Dedifferentiated amniotic fluid mesenchymal stem cell (primary cell): ENCODE data around the gene EVC.
"Not testable (repeated sequence)": the region's sequence is repeated elsewhere in the genome, so short reads cannot be mapped to it uniquely, and the experiment has no call there.

Experiments used
- DNase-seq: peaks from one replicate; pipeline ENCODE4 v3.0.0-alpha.2; 2016; ENCODE audit errors: extremely low spot score

EVC gene

DNA sequence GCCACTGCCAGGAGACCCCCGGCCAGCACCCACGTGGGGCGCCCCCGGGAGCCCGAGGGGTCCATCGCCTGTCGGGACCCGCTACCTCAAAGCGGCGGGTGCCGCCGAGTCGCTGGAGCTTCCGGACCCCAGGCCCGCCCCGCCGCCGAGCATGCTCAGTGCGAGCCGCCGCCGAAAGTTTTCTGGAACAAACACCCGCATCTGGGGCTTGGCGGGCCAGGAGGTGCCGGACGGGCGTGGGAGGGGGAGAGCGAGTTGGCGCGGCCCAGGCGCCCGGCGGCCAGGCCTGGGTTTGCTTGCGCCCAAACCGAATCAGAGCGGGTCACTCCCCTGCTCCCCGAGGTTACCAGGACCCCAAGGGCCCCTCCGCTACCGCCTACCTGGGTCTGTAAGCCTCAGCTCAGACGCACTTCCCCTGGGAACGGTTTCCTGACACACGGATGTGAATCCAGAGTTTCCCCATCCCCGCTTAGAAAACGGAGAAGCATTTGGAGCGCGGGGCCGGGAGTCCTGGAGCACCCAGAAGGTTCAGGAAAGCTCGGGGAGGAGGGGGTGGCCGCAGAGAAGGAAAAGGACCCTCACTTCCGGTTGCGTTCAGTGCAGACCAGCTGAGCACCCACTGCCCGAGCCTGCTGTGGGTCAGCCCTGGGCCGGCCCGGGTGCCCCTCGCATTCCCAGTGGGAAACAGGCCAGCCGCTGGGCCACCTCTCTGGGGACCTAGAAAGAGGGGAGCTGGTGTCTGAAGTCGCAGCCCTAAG, 2.4 kb upstream of the EVC start, which contains the start of gene EVC2:
Gene EVC2, minus strand, starts transcription at position 111 of the 758 bp plus-strand sequence. Its CDS starts 46 bp downstream, at position 65.
- peak; percentile 26 for DNase-seq

DNA sequence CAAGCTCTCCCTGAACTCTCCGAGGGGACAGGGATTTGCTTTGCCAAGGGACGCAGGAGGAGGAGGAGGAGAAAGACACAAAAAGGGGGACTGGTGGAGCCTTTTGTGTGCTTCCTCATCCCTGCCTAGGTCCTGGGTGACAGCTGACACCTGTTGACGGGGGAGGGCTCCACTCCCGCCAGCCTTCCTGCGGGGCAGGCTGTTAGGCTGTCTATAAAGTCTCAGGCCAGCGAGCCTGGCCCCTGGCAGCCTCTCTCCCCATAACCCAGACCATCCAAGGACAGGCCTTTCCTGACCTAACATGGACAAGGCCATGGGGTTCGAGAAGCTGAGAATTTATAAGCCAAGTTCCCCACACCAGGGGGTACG, 1.8 kb upstream of the EVC start:
- DNase-seq, result no peak

GRCh38 chr4:5710065-5710960, 688 bp upstream of the EVC start:
- DNase-seq, result peak; percentile 26

GRCh38 chr4:5711479-5712184, 631 bp downstream of the EVC start:
- peak; percentile 39 for DNase-seq

DNA sequence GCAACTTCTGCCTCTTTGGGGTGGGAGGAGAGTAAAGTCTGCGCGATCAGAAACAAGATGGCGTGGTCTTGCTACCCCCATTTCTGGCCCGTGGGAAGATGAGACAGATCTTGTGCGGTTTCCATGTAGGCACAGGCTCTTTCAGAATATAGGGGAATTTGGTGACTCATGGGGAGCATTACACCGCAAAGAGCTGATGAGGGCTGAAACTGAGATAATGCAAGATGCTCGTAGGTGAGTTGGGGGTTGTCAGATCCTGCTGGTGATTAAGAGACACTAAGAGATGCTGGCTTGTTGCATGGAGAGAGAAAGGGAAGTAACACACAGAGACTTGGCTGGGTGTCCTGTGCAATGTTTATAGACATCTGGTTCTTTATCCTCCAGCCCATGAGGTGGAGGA, 1.5 kb downstream of the EVC start:
- DNase-seq, result no peak

DNA sequence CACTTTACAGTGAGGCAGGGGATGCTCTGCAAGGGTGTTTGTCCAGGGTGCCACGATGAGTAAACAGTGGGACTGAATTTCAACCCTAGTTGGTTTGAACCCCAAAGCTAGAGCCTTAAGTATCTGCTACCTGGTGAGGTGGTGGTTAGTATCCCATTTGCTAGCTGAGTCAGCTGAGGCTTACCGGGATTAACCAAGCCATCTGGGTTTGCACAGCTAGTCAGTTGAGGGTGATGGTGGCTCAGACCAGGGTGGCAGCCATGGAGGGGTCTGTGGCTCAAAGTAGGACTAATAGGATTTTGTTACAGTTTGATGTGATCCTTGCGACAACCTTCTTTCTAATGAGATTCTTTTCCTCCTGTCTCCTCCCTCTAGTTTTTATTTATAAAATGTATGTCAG, 1.9 kb downstream of the EVC start:
- no peak for DNase-seq

GRCh38 chr4:5713861-5714260, 2.9 kb downstream of the EVC start:
- no peak for DNase-seq

- DNase-seq, result no peak
Measured at GRCh38 chr4:5715357-5715756, 4.4 kb downstream of the EVC start.

GRCh38 chr4:5716391-5716790, 5.4 kb downstream of the EVC start:
- DNase-seq, result no peak

DNA sequence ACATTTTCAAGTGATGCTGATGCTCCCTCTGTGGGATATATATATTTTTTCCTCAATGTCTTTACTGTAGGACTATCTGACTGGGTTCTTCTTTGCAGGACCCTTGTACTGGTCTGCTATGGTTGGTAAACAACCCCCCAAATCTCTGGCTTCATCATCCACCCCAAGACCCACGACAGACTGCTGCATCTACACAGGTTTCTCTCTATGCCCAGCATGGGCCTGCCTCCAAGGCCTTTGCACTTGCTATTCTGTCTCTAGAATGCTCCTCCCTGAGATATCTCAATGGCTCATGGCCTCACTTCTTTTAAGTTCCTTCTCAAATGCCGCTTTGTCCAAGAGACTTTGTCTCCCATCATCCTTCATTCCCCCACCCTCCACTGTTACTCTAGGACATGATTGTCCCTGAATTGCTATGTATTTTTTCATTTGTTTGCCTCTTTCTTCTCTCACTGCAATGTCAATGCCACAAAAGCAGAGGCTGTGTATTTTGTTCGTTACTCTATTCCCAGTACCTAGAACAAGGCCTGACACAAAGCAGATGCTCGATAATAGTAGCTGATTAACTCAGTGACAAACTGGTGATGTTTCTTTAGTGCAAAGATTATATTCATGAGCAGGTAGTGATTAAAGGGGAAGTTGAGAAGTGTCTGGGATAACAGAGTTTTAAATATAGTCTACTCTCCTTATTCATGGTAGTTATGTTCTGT, 6.6 kb downstream of the EVC start:
- no peak for DNase-seq

DNA sequence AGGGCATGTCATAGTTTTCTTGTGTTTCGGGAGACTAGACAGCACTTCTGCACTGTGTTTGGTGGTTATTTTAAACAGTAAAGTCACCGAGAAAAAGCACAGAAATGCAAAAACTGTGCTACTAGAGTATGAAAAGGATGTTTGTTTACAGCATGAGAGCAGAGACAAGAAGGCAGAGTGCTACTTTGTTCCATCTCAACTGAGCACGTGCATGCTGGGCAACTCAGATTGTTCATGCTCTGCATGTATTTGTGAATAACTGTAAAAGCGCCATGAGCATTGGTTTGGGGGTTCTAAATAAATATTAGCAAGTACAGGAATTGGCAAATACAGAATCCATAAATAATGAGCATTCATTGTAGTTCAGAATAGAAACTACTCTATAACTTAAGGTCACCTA, 7.4 kb downstream of the EVC start:
- DNase-seq, result no peak

- DNase-seq, result no peak
Measured at GRCh38 chr4:5719350-5720055, 8.5 kb downstream of the EVC start.

DNA sequence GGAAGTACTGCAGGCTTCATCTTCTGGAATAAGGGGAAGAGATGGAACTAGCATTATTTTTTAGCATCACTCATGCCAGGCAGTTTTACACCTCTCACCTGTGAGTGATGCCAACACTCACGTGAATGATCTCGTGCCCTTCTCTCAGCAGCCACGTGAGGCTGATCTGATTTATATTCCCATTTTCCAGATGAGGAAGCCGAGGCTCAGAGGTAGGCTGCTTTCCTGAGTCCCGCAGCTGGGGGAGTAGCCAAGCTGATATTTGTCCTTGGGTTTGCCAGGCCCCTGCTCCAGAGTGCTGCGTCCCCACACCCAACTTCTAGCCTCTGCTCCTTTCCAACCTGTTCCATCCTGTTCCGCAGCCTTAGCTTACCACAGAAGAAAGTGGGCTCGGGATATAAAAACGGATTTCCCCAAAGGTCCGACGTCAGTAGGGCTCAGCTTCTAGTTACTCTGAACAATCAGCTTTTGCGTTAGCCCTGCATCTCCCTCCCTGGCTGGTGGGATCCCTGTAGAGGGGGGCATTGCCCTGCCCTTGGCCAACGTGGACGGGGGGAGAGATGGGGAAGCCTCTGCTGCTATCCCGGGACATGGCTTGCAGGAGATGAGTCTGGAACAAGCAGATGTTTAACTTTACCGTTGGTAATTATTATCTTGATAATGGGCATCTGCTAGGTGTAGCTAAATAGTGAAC, 9.3 kb downstream of the EVC start:
- no peak for DNase-seq

GRCh38 chr4:5720980-5721379, 10.0 kb downstream of the EVC start:
- DNase-seq, result no peak

GRCh38 chr4:5721923-5722322, 10.9 kb downstream of the EVC start:
- no peak for DNase-seq

GRCh38 chr4:5722328-5722727, 11.3 kb downstream of the EVC start:
- peak; percentile 23 for DNase-seq

GRCh38 chr4:5724377-5724776, 13.4 kb downstream of the EVC start:
- DNase-seq, result no peak

DNA sequence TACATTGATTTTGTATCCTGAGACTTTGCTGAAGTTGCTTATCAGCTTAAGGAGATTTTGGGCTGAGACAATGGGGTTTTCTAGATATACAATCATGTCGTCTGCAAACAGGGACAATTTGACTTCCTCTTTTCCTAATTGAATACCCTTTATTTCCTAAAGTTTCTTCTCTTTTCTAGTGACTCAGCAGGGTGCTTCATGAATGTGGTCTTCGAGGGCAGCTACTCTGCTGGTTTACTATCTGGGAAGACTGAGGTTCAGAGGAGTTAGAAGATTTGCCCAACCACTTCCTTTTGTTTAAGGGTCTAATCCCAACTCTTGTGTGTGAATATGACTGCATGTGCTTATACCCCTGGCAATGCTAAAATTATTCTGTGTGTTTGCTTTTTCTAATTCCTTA, 17.4 kb downstream of the EVC start:
- DNase-seq, result not testable (repeated sequence)

DNA sequence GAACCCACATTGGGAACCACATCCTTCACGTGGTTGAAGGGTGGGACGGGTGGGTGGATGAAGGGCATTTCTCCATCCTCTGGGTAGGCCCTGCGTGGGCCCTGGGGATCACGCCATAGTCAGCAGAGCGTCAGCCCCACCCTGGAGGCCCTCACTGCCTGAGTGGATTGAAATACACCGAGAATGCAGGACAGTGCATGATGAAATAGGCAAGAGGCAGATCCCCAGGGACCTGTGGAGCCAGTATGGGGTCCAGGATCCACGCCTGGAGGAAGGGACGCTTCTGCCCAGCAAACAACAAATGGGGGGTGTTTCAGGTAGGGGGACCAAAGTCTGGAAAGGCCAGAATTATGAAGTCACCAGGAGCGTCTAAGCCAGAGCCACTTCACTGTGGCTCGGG, 19.4 kb downstream of the EVC start:
- DNase-seq, result no peak
